T-helper 2 cell (primary cell): ENCODE results near the gene ZNF385C.

ENCODE experiments used
- DNase-seq, 5 experiments: peaks; one replicate each; pipeline versions ENCODE4 v3.0.0 to v3.0.0-alpha.2; 2012 to 2022

ZNF385C gene

DNA sequence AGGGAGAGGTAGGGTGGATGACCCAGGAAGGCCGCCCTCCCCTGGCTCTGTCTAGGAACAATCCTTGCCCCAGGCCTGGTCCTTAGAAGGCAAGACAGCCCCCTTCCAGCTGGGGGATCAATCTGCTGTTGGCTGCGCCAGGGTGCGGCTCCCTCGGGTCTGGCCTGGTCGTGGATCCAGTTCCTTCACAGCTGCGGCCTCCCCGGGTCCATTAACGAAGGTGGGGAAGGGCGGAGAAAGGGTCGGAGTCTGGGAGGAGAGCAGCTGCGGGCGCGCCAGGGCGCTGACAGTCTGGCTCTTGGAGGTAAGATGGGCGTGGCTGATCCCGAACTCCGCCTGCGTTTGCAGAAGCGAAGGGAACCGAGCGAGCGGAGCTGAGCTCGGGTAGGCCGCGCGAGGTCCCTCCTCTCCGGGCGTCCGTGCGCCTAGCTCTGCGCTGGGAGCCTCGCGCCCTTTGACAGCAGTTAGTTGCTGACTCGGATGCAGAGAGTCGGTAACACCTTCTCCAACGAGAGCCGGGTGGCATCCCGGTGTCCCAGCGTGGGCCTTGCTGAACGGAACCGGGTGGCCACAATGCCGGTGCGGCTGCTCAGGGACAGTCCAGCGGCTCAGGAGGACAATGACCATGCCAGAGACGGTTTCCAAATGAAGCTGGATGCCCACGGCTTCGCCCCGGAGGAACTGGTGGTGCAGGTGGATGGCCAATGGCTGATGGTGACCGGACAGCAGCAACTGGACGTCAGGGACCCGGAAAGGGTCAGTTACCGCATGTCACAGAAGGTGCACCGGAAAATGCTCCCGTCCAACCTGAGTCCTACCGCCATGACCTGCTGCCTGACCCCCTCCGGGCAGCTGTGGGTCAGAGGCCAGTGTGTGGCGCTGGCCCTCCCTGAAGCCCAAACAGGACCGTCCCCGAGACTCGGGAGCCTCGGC lies 24.4 kb upstream of the ZNF385C start, which contains the start of gene HSPB9:
TSS of gene HSPB9 (plus strand) at position 434 of the 933 bp plus-strand sequence. CDS start at position 481, 47 bp downstream.
- DNase-seq, result no peak

GRCh38 chr17:42120770-42121769 lies 22.8 kb upstream of the ZNF385C start, which contains the start of gene KAT2A:
KAT2A (minus strand) TSS chr17:42121367; CDS start chr17:42121304, 63 bp downstream.
- DNase-seq, result peak; percentile 47 to 84 (median 64)

DNA sequence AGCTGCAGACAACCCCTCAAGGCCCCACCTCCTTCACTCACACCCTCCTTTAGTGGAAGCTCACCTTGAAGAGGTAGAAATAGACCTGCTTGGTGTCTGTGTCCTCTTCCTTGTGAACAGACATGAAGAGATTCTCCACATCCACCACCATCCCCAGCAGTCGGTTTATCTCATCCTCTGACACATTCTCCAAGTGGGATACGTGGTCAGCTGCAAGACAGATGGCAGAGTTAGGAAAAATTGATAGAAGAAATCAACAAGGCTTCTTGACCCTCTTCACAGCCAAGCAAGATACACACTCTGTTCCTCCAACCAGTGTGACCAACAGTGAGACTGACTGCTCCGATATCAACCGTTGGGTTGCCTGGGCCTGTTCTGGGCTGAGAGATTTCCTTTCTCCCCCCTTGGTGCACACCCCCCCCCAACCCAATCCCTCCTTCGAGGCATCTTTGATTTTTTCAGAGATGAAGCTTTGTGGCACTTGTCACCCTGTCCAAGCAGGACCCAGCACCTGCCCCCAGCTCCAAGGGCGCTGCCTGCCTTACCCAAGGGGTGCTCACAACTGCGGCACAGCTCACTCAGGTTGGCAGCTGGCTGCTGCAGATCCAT lies 22.0 kb upstream of the ZNF385C start:
- no peak for DNase-seq

DNA sequence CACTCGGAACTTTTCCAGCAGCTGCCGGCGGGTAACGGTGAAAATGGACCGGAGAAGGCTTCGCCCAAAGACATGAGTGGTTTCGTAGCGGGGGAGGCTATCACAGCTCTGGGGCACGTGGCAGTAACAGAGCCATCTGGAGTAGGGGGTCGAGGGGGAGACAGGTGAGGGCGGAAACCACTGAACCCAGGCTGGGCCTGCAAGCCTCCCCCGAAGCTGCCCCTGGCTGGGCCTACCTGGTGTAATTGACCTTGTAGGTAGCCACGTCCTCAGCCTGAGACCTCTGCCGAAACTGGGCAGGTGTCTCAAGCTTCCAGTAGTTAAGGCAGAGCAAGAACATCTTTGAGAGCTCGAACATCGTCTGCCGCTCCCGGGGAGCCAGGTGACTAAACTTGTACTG lies 21.0 kb upstream of the ZNF385C start:
- DNase-seq, result no peak

DNA sequence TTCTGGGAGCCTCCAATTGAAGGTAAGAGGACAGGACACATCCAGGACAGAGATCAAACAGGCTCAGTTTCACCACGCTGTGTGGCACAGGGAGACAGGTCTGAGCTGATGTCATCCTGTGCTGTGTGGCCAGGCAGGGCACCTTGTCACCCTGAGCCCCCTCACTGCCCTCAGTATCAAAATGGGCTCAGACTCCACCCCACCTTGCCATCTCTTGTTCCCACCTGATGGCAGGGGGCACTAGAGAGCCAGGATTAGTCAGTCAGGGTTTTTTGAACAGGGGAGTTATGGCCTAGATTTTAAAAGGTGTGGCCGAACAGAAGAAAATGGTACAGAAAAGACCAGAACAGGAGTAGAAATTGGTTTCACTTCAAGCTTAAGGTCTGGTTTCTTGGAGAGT lies 20.3 kb upstream of the ZNF385C start:
- DNase-seq, result peak in 1 of 5 experiments; percentile 58

DNA sequence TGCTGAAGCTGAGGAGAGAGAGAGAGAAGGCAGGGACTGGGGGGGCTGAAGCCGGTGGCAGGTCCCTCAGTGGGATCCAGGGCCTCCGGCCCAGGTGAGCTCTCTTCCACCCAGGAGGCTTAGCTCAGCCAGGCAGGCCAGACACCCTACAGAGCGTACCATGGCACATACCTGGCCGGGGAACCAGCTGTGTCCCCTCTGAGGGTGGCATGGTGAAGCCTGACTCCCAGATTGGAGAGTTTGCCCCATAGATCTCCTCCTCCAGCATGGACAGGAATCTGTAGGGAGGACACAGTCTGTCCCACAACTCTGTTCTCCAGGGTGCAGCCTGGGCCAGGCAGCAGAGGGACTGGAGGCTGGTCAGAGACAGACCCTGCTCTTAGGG lies 19.8 kb upstream of the ZNF385C start:
- DNase-seq, result no peak

- DNase-seq, result no peak
Observed at GRCh38 chr17:42117397-42118125, 19.3 kb upstream of the ZNF385C start.

DNA sequence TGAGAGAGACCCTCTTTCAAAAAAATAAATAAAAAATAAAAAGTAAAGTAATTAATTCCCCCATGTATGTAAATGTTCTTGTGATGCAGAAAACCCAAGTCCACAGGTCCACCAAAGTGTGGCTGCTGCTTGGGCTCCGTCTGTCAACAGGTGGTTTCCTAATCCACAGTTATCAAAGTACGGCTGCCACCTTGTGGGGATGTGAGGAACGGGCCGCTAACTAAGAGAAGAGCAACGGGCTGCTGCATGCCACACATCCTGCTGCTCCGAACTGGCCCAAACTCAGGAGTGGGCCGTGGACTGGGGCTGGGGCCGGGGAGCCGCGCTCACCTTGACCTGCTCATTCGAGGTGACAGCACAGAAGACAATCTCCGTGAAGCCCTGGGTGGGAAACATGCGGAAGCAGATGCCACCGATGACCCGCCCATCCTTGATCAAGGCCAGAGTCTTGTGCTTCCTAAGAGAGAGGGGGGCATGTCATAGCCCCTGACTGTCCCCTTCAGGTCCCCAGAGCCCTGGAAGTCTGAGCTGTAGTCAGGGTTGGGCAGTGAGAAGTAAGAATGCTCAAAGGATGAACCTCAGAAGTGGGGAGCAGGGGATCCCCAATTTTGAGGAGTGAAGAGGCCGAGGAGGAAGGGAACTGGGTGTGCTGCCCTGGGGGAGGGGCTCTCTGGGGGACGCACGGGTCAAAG lies 18.6 kb upstream of the ZNF385C start:
- peak; percentile 51 to 85 (median 73) for DNase-seq

DNA sequence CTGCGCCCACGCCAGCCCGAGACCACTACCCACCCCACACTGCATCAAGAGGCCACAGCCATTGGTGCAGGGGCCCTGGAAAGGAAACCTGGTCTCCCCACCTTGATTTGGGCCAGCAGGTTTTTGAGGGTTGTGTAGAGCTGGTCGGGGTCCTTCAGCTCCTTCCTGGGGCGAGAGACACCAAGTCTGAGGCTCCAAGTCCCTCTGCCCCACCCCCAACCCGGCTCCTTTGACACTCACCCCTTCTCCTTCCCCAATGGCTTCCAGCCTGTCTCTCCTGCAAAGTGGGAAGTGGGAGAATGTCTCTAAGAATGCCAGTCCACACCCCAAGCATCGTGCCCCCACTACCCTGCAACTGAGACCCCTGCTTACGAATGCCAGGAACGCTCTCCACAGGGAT lies 15.8 kb upstream of the ZNF385C start:
- DNase-seq, result no peak

- no peak for DNase-seq
Observed at GRCh38 chr17:42113293-42114069, 15.2 kb upstream of the ZNF385C start.

- DNase-seq, result peak; percentile 30 to 97 (median 69)
Observed at GRCh38 chr17:42112552-42113176, 14.4 kb upstream of the ZNF385C start, which contains the start of gene DHX58. DHX58 (minus strand) TSS chr17:42112714; CDS start chr17:42111892, 822 bp downstream.

- DNase-seq, result peak in 2 of 5 experiments; percentile 8 to 48
Observed at GRCh38 chr17:42111871-42112551, 13.7 kb upstream of the ZNF385C start.

DNA sequence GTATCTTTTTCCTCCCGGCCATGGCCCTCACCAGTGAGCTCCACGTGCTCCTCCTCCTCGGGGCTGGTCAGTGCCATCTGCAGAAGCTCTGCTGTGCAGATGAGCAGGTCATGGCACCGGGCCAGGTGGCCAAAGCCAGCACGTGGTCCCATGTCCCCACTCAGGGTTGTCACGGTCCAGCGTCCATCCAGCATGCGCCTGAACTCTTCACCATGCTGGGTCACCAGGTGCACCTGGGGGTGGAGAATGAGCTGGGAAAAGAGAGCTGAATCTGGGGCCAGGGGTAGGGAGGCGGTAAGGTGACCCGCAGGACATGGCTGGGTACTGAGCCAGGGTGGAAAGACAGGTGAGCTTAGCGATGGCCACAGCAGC lies 13.0 kb upstream of the ZNF385C start:
- no peak for DNase-seq

GRCh38 chr17:42110301-42111264 lies 12.3 kb upstream of the ZNF385C start:
- DNase-seq, result peak in 1 of 5 experiments; percentile 43

DNA sequence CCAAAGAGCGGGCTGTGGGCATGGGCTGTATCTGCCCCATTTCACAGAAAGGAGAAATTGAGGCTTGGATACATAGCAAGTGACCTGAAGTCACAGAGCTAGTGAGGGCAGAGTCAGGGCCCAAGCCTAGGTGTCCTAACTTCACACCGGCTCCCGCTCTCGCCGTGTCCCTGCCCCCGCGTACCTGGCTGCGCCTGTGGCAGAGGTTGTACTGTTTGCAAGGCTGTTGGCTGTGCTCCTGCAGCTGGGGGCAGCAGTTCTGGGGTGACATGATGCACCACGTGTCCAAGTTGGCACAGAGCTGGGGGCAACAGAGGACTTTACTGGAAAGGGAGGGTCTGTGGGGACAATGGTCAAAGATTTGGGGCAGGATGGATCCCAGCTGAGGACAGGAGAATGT lies 10.8 kb upstream of the ZNF385C start:
- DNase-seq, result no peak

DNA sequence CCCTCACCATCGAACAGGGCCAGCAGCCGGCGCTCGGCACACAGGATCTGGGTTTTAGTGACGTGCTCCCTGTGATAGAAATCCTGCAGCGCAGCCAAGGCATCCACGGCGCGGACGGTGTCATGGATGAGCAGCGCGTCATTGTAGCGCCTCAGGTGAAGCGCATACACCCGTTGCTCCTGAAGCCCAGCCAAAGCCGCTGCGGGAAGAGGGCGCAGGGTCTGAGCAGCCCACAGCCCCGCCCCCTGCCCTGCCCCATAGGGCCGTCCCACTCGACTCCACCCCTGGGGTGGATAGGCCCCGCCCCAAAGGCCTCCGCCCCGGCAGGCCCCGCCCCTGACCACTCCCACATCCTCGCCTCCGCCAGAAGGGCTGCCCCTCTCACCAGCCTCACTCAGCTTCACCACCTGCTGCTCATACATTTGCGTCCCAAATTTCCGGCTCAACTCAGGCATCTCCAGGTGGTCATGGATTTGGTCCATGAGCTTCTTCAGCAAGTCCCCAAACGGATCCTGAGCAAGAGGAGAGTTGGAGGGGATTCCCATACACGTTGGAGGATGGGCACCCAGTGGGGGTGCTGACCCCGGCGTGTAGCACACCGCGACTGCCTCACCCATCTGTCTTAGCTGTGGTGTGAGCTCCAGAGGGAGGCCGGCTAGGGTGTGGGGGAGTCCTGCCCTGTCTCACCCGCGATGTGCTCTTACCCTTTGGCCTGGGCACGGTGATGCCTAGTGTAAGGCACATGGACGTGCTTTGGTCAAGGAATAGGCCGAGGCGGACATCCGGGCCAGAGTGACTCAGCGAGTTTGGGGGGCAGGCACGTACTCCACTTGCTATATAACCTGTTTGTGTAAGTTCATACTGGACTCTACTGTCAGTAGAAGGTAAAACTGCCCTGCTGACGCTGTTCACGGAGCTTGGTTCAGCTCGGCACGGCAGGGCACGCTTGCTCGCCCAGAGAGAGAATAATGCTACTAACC lies 9.6 kb upstream of the ZNF385C start:
- DNase-seq, result peak; percentile 69 to 89 (median 83)

GRCh38 chr17:42107124-42107523 lies 8.9 kb upstream of the ZNF385C start:
- no peak for DNase-seq
